HepG2 (cell line): ENCODE measurements around the gene PLEKHA8. TPM values are rescaled to one million over a fixed set of nuclear protein-coding genes. Genes with fewer than 3 reads are reported as not detected.

Source experiments
- ATAC-seq: fragments of 200-7000 bp; cut with Tn5 transposase; 3 replicates; pipeline ENCODE4 v1.9.1; 2020; ENCODE audit warnings: mild to moderate bottlenecking, moderate library complexity
- BruUV-seq: library from RNA; stranded (reverse); fragments of 400-500 nt; replicated peaks from 2 replicates; lab custom pipeline; 2021; lab: Mats Ljungman, UMichigan
- CTCF ChIA-PET: fragments of 300-600 bp; formaldehyde crosslinking; extraction: SDS; loops from one replicate; lab custom pipeline; 2021; ENCODE audit warnings: low total read pairs, inconsistent platforms, low intra/inter-chr PET ratio; lab: Yijun Ruan, JAX
- POLR2A ChIA-PET: fragments of 350-600 bp; sonication (Branson Sonifier 250); formaldehyde crosslinking; loops from one replicate; lab custom pipeline; 2020; ENCODE audit warnings: antibody characterized with exemption, inconsistent platforms; lab: Yijun Ruan, JAX
- DNase-seq: peaks from one replicate; pipeline ENCODE4 v3.0.0-alpha.2; 2015; ENCODE audit warnings: low spot score
- FAIRE-seq: peaks from 3 replicates; lab custom pipeline; 2011; peaks lifted over from hg19 to GRCh38; lab: Jason Lieb, UNC
- H2AFZ ChIP-seq: one replicate; pipeline ENCODE4 v1.6.1; 2011; ENCODE audit warnings: low read length, inconsistent platforms
- H3K27ac ChIP-seq: fragments of 300-600 bp; 3 replicates; pipeline ENCODE4 v1.8.0; 2011; ENCODE audit warnings: mixed run types, mild to moderate bottlenecking, mixed read lengths, low read length, inconsistent platforms; ENCODE audit not compliant: insufficient read depth; ENCODE audit errors: extremely low read length
- H3K27me3 ChIP-seq, 2 experiments: fragments of 200-600 bp in 1 of 2; 2 replicates in 1 of 2; 3 replicates in 1 of 2; pipeline versions ENCODE4 v1.6.0 to v1.8.0; 2011; ENCODE audit warnings: low read length in 2 of 2, mild to moderate bottlenecking in 2 of 2, moderate library complexity in 2 of 2, inconsistent platforms in 1 of 2; ENCODE audit not compliant: insufficient read depth in 2 of 2, control insufficient read depth in 1 of 2
- H3K36me3 ChIP-seq, 2 experiments: fragments of 200-600 bp in 1 of 2; replicated peaks in 1 of 2; 2 replicates in 1 of 2; 3 replicates in 1 of 2; pipeline versions ENCODE4 v1.5.1 to v1.8.0; 2011; ENCODE audit warnings: low read length in 2 of 2, inconsistent platforms in 1 of 2; ENCODE audit not compliant: insufficient read depth in 2 of 2, control insufficient read depth in 1 of 2
- H3K4me1 ChIP-seq: 2 replicates; pipeline ENCODE4 v1.5.1; 2012; ENCODE audit warnings: low read length, inconsistent platforms; ENCODE audit not compliant: insufficient read depth
- H3K4me2 ChIP-seq: 2 replicates; pipeline ENCODE4 v1.6.0; 2011; ENCODE audit warnings: low read depth, low read length, inconsistent platforms
- H3K4me3 ChIP-seq, 3 experiments: fragments of 200-600 bp in 1 of 3; sonication (generic), shearing (Covaris generic) in 1 of 3; replicated peaks in 1 of 3; 2 replicates each; pipeline ENCODE4 v1.5.1; 2011 to 2016; ENCODE audit warnings: low read length in 3 of 3, inconsistent platforms in 2 of 3, low read depth in 2 of 3, mild to moderate bottlenecking in 2 of 3, control low read depth in 1 of 3, mixed read lengths in 1 of 3; ENCODE audit not compliant: insufficient read depth in 1 of 3
- H3K79me2 ChIP-seq: one replicate; pipeline ENCODE4 v1.6.1; 2011; ENCODE audit warnings: low read length, inconsistent platforms; ENCODE audit not compliant: insufficient read depth
- H3K9ac ChIP-seq: 2 replicates; pipeline ENCODE4 v1.6.0; 2011; ENCODE audit warnings: mild to moderate bottlenecking, low read depth, low read length, inconsistent platforms; ENCODE audit not compliant: insufficient read depth
- H3K9me3 ChIP-seq: 2 replicates; pipeline ENCODE4 v1.5.1; 2012; ENCODE audit warnings: mild to moderate bottlenecking, low read length
- H4K20me1 ChIP-seq: 2 replicates; pipeline ENCODE4 v1.6.0; 2011; ENCODE audit warnings: inconsistent platforms, mild to moderate bottlenecking, low read length, moderate library complexity; ENCODE audit not compliant: insufficient read depth
- CENPX ChIP-seq: sonication (generic); formaldehyde crosslinking; IDR thresholded peaks from 2 replicates; pipeline ENCODE4 v1.9.0; 2021; ENCODE audit warnings: mild to moderate bottlenecking, missing genetic modification reagents, moderate library complexity
- CREM ChIP-seq, 2 experiments: sonication (generic) in 1 of 2; formaldehyde crosslinking in 1 of 2; IDR thresholded peaks; 2 replicates each; pipeline versions ENCODE4 v1.4.0 to v1.6.1; 2016 to 2020; ENCODE audit warnings: antibody characterized with exemption in 1 of 2, mild to moderate bottlenecking in 1 of 2, missing genetic modification reagents in 1 of 2
- HIVEP1 ChIP-seq: sonication (generic); formaldehyde crosslinking; IDR thresholded peaks from 2 replicates; pipeline ENCODE4 v1.4.0; 2020; ENCODE audit warnings: mild to moderate bottlenecking, missing genetic modification reagents
- KDM5A ChIP-seq: fragments of 200-600 bp; sonication (generic); IDR thresholded peaks from 2 replicates; pipeline ENCODE4 v1.7.0; 2018; ENCODE audit warnings: antibody characterized with exemption, mild to moderate bottlenecking, low read length, borderline replicate concordance
- MXD4 ChIP-seq: IDR thresholded peaks from 2 replicates; pipeline ENCODE4 v1.6.1; 2016; ENCODE audit warnings: mild to moderate bottlenecking, missing biosample characterization, missing genetic modification reagents
- SNRNP70 ChIP-seq: fragments of 200-400 bp; formaldehyde crosslinking; IDR thresholded peaks from 2 replicates; pipeline ENCODE4 v1.6.1; 2017; ENCODE audit warnings: mild to moderate bottlenecking, low read depth, low read length, moderate library complexity
- ZC3H13 ChIP-seq: sonication (generic); formaldehyde crosslinking; IDR thresholded peaks from 2 replicates; pipeline ENCODE4 v1.8.1; 2023; ENCODE audit warnings: mild to moderate bottlenecking, missing genetic modification reagents, moderate library complexity
- ZNF143 ChIP-seq: sonication (generic); formaldehyde crosslinking; IDR thresholded peaks from 2 replicates; pipeline ENCODE4 v1.4.0; 2020; ENCODE audit warnings: missing genetic modification reagents
- ZNF3 ChIP-seq: IDR thresholded peaks from 2 replicates; pipeline ENCODE4 v1.7.0; 2017; ENCODE audit warnings: inconsistent platforms
- ZNF33A ChIP-seq: sonication (generic); formaldehyde crosslinking; IDR thresholded peaks from 2 replicates; pipeline ENCODE4 v1.5.1; 2020; ENCODE audit warnings: missing genetic modification reagents, mild to moderate bottlenecking, moderate library complexity, borderline replicate concordance
- ZNF431 ChIP-seq: sonication (generic); formaldehyde crosslinking; IDR thresholded peaks from 2 replicates; pipeline ENCODE4 v1.9.0; 2022; ENCODE audit warnings: missing genetic modification reagents, low read depth, mild to moderate bottlenecking, borderline replicate concordance
- ZNF772 ChIP-seq: sonication (generic); formaldehyde crosslinking; IDR thresholded peaks from 2 replicates; pipeline ENCODE4 v1.5.0; 2020; ENCODE audit warnings: mild to moderate bottlenecking, missing genetic modification reagents
- WGBS: methylation state at CpG from one replicate; pipeline ENCODE4 v1.1.6; 2017; ENCODE audit warnings: low lambda C conversion rate; 5-methylcytosine and 5-hydroxymethylcytosine counted together
- in situ Hi-C: cut with HindIII; loops from 2 replicates; pipeline ENCODE4 v1.10.0; 2017; ENCODE audit warnings: low pct_unique_long_range_greater_than_20kb; ENCODE audit not compliant: extremely low pct_ligation_motif_present
- intact Hi-C: fragments of 100-400 bp; cut with micrococcal nuclease; formaldehyde crosslinking; loops from one replicate; pipeline ENCODE4 v1.10.0; 2022; ENCODE audit not compliant: unreplicated experiment
- polyA plus RNA-seq, 8 experiments: library from polyadenylated mRNA; depleted of rRNA in 3 of 8; stranded (reverse) in 7 of 8; unstranded in 1 of 8; fragments of >200 nt; fragmentation: Illumina TruSeq in 4 of 8; extraction: Trizol in 4 of 8; gene quantifications; 2 replicates each; pipeline versions ENCODE4 v1.2.1 to v1.2.3, GENCODE V29; 2011 to 2016; ENCODE audit warnings: low read depth in 4 of 8, missing spikeins in 1 of 8, mixed read lengths in 1 of 8; ENCODE audit not compliant: insufficient read depth in 1 of 8
- total RNA-seq, 5 experiments: library from RNA; depleted of rRNA; stranded (reverse); fragments of >200 nt; fragmentation: Illumina TruSeq; extraction: Trizol; gene quantifications; 2 replicates each; pipeline ENCODE4 v1.2.3, GENCODE V29; 2016; ENCODE audit warnings: low read depth in 1 of 5
- TF ChIP-seq, protein P1 (sequence below): sonication (generic); formaldehyde crosslinking; IDR thresholded peaks from 2 replicates; pipeline ENCODE4 v1.5.1; 2020; ENCODE audit warnings: missing genetic modification reagents, mild to moderate bottlenecking, borderline replicate concordance
- TF ChIP-seq, protein P2 (sequence below): IDR thresholded peaks from 2 replicates; pipeline ENCODE4 v1.6.1; 2016; ENCODE audit warnings: missing genetic modification reagents, missing compliant biosample characterization
- TF ChIP-seq, protein P3 (sequence below): sonication (generic); formaldehyde crosslinking; IDR thresholded peaks from 2 replicates; pipeline ENCODE4 v1.8.0; 2022; ENCODE audit warnings: mild to moderate bottlenecking, missing genetic modification reagents, moderate library complexity

Gene PLEKHA8
- total and polyA plus RNA-seq, 2 of the 13 experiments (the other 11 are each of a cell fraction or from before 2014, with no cell fraction given): 12.5 to 26.4 TPM

DNA sequence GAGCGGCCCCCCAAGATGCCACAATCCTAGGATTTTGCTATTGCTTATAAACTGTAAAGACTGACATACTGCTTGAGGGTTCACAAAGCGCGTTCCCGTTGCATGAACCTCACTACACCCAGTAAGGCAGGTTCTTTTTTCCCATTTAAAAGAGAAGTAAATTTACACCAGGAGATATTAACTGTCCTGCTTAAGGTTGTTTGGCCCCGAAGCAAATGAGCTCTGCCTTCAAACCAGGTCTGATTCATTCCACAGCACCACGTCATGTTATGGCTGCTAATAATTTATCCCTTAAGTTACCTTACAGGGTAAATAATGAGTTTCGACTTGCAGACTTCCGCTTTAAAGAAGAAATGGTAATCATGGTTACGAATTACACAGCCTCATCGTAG lies 1.2 kb upstream of the PLEKHA8 start:
- in situ Hi-C loops (loop anchor here (5.0 kb wide), 1 partner anchor 40 kb away; the partner anchor contains the start of gene SCRN1), intact Hi-C loops (no loop called here)
- peak overlapping the region; percentile 82 for H3K9ac ChIP-seq
- peaks cover 13% of the 10 kb centered on the region for H4K20me1 ChIP-seq
- H3K27me3 ChIP-seq: no peaks in the 10 kb centered on the region; a peak in 1 of 5 replicates
- H2AFZ ChIP-seq: peak overlapping the region; percentile 20
- H3K27ac ChIP-seq: peak overlapping the region; percentile 89
- peak; percentile 38 for DNase-seq
- H3K4me3 ChIP-seq: peak overlapping the region; percentile 82 to 96 (median 95)
- no TSS peak for BruUV-seq
- CTCF ChIA-PET: no interaction called here
- H3K36me3 ChIP-seq: peaks cover 0 to 4% of the 10 kb centered on the region in 2 experiments; a peak in 1 of 5 replicates
- no peaks in the 10 kb centered on the region for H3K9me3 ChIP-seq
- no peak for FAIRE-seq
- H3K4me1 ChIP-seq: peaks cover 58% of the 10 kb centered on the region
- H3K4me2 ChIP-seq: peak overlapping the region; percentile 91
- POLR2A ChIA-PET: interaction anchor here (1.7 to 2.9 kb wide), 3 partner anchors 35 to 39 kb away, joined by 5 to 22 read pairs (median 10); partner anchors contain the start of gene SCRN1
- ATAC-seq: peak; percentile 13
- 0% methylated on average over 10 of the region's 10 CpGs for WGBS
- peaks cover 75% of the 10 kb centered on the region for H3K79me2 ChIP-seq
- TF ChIP-seq SNRNP70: no peak
- TF ChIP-seq ZNF431 (CRISPR knock-in tag): 0 out of 2 replicates have a peak, but pooled peaks have one; percentile 2
- TF ChIP-seq ZNF772 (CRISPR knock-in tag): no peak
- TF ChIP-seq, protein P1, sequence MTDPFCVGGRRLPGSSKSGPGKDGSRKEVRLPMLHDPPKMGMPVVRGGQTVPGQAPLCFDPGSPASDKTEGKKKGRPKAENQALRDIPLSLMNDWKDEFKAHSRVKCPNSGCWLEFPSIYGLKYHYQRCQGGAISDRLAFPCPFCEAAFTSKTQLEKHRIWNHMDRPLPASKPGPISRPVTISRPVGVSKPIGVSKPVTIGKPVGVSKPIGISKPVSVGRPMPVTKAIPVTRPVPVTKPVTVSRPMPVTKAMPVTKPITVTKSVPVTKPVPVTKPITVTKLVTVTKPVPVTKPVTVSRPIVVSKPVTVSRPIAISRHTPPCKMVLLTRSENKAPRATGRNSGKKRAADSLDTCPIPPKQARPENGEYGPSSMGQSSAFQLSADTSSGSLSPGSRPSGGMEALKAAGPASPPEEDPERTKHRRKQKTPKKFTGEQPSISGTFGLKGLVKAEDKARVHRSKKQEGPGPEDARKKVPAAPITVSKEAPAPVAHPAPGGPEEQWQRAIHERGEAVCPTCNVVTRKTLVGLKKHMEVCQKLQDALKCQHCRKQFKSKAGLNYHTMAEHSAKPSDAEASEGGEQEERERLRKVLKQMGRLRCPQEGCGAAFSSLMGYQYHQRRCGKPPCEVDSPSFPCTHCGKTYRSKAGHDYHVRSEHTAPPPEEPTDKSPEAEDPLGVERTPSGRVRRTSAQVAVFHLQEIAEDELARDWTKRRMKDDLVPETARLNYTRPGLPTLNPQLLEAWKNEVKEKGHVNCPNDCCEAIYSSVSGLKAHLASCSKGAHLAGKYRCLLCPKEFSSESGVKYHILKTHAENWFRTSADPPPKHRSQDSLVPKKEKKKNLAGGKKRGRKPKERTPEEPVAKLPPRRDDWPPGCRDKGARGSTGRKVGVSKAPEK (CRISPR knock-in tag): no peak
- TF ChIP-seq ZC3H13: no peak
- TF ChIP-seq ZNF33A (CRISPR knock-in tag): no peak
- TF ChIP-seq ZNF143: no peak
- TF ChIP-seq ZNF3 (CRISPR knock-in tag): no peak
- TF ChIP-seq, protein P2, sequence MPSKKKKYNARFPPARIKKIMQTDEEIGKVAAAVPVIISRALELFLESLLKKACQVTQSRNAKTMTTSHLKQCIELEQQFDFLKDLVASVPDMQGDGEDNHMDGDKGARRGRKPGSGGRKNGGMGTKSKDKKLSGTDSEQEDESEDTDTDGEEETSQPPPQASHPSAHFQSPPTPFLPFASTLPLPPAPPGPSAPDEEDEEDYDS (CRISPR knock-in tag): no peak
- TF ChIP-seq CENPX (CRISPR knock-in tag): no peak
- TF ChIP-seq MXD4: no peak
- no peak for TF ChIP-seq CREM (IDR thresholded peaks at IDR 0.05)
- TF ChIP-seq CREM (CRISPR knock-in tag; IDR thresholded peaks at IDR 0.05): no peak
- TF ChIP-seq, protein P3, sequence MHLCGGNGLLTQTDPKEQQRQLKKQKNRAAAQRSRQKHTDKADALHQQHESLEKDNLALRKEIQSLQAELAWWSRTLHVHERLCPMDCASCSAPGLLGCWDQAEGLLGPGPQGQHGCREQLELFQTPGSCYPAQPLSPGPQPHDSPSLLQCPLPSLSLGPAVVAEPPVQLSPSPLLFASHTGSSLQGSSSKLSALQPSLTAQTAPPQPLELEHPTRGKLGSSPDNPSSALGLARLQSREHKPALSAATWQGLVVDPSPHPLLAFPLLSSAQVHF: no peak
- no peak for TF ChIP-seq HIVEP1
- TF ChIP-seq KDM5A: 0 out of 2 replicates have a peak, but pooled peaks have one; percentile 49
